Esophagus squamous epithelium (tissue), 4 donors: Measurements from ENCODE around the gene TAAR6.

ENCODE experiments used
- CTCF ChIP-seq, 6 experiments: fragments of 450-650 bp in 4 of 6; fragments of 200-600 bp in 2 of 6; sonication (generic) in 2 of 6; IDR thresholded peaks; one replicate each; pipeline ENCODE4 v1.5.1; 2016 to 2019; ENCODE audit warnings: antibody characterized with exemption in 6 of 6, mild to moderate bottlenecking in 4 of 6, moderate library complexity in 4 of 6
- POLR2A ChIP-seq, 4 donors: fragments of 450-650 bp; IDR thresholded peaks; one replicate each; pipeline ENCODE4 v1.6.1; 2017; ENCODE audit warnings: antibody characterized with exemption in 4 of 4, mild to moderate bottlenecking in 4 of 4, moderate library complexity in 3 of 4

- TF ChIP-seq CTCF (IDR thresholded peaks at IDR 0.05) (no peak), POLR2A (IDR thresholded peaks at IDR 0.05) (no peak)
Observed at GRCh38 chr6:132571774-132572173, 1.7 kb downstream of the TAAR6 start.
